A549 treated with DMSO at 1 μM for 4 hours (cell line): ENCODE data around the gene SMC3. TPM values are rescaled to one million over a fixed set of nuclear protein-coding genes. Genes with fewer than 3 reads are reported as not detected.

Source experiments
- total RNA-seq: library from RNA; stranded (reverse); fragments of 200-300 nt; extraction: Qiagen RNA extraction; gene quantifications from 5 replicates; pipeline ENCODE4 v1.2.3, GENCODE V29; 2022; ENCODE audit warnings: low read depth

Gene SMC3
- total RNA-seq: 44.0 to 61.3 TPM (median 55.4 TPM) in 5 replicates

DNA sequence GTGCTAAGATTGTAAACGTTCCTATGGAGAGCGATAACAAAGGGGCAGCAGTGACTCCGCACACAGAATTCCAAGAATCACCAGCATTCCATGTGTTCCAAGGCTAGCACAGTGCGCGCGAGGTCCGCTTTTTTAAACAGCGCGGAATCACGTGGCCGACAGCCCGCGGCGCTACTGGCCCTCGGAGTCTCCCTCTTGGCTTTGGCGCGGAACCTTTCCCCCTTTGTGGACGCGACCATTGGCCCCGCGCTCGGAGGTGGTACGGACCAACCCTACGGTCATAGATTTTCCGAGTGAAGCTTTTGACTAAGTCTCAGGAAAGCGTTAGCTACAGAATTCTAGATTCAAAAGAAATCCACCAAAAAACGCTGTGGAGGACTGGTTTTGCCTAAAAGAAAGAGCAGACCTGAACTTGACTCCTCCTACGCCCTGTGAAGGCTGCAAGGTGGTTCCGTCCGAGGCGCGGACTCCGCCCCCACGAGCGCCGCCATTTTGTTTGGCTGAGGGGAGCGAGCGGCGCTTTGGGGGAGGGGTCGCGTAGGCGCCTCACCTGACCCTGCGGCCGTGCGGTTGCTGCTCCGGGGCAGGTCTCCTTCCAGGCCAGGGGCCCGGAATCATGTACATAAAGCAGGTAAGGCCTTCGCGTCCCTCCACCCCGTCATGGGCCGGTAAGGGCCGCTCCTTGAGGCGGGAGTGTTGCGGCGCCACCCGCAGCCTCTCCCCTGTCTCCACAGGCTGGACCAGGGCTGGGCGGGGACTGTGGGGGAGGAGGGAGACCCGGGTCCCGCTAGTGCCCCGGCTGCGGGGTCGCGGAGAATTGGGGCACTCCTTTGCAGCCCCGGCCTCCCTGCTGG, at the start of gene SMC3:
Gene SMC3 (plus strand): TSS at position 495 of the 854 bp plus-strand sequence. CDS start 122 bp downstream, at position 617.

DNA sequence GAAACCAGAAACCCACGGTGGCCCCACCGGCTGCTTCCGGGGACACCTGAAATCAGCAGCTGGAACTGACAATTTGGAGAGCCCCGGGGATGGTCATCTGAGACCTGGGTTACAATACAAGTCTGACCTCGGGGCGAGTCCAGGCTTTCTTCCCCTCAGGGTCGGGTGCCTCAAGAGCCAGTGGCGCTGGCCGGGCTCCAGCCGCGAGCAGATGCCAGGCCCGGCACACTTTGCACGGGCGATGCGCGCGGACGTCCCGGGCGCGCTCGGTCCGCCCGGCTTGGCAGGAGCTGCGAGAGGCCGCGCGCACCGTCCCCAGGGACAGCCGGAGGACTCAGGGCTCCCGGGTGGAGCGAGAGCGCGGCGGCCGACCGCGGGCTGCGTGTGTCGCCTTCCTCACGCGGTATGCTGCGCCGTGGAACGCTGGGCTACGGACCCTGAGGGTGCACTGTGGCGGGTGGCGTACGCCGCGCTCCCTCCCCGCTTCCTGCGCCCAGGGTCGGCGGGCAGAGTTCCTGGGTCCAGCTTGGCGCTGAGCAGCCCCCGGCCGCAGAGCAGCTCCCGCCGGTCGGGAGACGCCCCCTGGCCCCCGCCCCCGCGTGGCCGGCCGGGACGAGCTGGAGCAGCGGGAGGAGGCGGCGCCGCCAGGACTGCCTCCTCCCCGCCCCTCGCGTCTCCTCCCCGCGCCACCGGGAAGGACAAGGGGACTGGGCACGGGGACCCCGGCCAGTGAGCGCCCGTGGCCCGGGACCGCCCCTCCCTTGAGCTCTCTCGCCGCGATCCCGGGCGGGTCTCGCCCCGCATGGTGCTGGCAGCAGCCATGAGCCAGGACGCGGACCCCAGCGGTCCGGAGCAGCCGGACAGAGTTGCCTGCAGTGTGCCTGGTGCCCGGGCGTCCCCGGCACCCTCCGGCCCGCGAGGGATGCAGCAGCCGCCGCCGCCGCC, 76.4 kb downstream of the SMC3 start, which contains the start of gene RBM20:
Gene RBM20 (plus strand): TSS at position 684 of the 945 bp plus-strand sequence. CDS start 119 bp downstream, at position 803.

Other genes starting within 250 kb of the SMC3 start
- 92.2 to 123 TPM (median 105 TPM) in 5 replicates for gene DUSP5, start 69.8 kb upstream of the SMC3 start, total RNA-seq
- 1.1 to 1.8 TPM (median 1.5 TPM) in 5 replicates for gene RBM20, start 76.6 kb downstream of the SMC3 start, total RNA-seq